Ishikawa (cell line): Measurements from ENCODE around the gene COPS9.

Experiments used
- CEBPB ChIP-seq: IDR thresholded peaks from 2 replicates; pipeline ENCODE4 v1.6.1; 2012
- CREB1 ChIP-seq: IDR thresholded peaks from 2 replicates; pipeline ENCODE4 v1.6.1; 2012; ENCODE audit warnings: low read depth
- EGR1 ChIP-seq: IDR thresholded peaks from 2 replicates; pipeline ENCODE4 v1.6.1; 2012
- EP300 ChIP-seq: IDR thresholded peaks from 2 replicates; pipeline ENCODE4 v1.6.1; 2012; ENCODE audit warnings: borderline replicate concordance
- FOXM1 ChIP-seq: IDR thresholded peaks from 2 replicates; pipeline ENCODE4 v1.6.1; 2012; ENCODE audit warnings: low read depth, borderline replicate concordance
- MAX ChIP-seq: IDR thresholded peaks from 2 replicates; pipeline ENCODE4 v1.6.1; 2012
- NFIC ChIP-seq: IDR thresholded peaks from 2 replicates; pipeline ENCODE4 v1.6.1; 2012
- RAD21 ChIP-seq: IDR thresholded peaks from 2 replicates; pipeline ENCODE4 v1.6.1; 2012; ENCODE audit warnings: low read depth
- REST ChIP-seq: IDR thresholded peaks from 2 replicates; pipeline ENCODE4 v1.6.1; 2012; ENCODE audit warnings: low read depth, mild to moderate bottlenecking
- TAF1 ChIP-seq: IDR thresholded peaks from 2 replicates; pipeline ENCODE4 v1.6.1; 2012; ENCODE audit warnings: low read depth, mild to moderate bottlenecking
- TCF12 ChIP-seq: IDR thresholded peaks from 2 replicates; pipeline ENCODE4 v1.6.1; 2012; ENCODE audit warnings: low read depth
- TEAD4 ChIP-seq: IDR thresholded peaks from 2 replicates; pipeline ENCODE4 v1.6.1; 2012
- USF1 ChIP-seq: IDR thresholded peaks from 2 replicates; pipeline ENCODE4 v1.6.1; 2012
- YY1 ChIP-seq: IDR thresholded peaks from 2 replicates; pipeline ENCODE4 v1.6.1; 2012; ENCODE audit warnings: low read depth
- ZBTB7A ChIP-seq: IDR thresholded peaks from 2 replicates; pipeline ENCODE4 v1.6.1; 2012; ENCODE audit warnings: low read depth

COPS9 gene

GRCh38 chr2:240137596-240138253 lies 1.6 kb upstream of the COPS9 start:
- TF ChIP-seq TEAD4 (no peak), EP300 (no peak), FOXM1 (no peak), YY1 (no peak), CEBPB (no peak), TCF12 (no peak), EGR1 (no peak), ZBTB7A (no peak), TAF1 (no peak), MAX (no peak), USF1 (no peak), CREB1 (no peak), REST (no peak), RAD21 (no peak), NFIC (no peak)

GRCh38 chr2:240136671-240137292 lies 677 bp upstream of the COPS9 start:
- TF ChIP-seq FOXM1 (no peak), ZBTB7A (no peak), RAD21 (no peak), USF1 (no peak), NFIC (no peak)

GRCh38 chr2:240135706-240136012 lies 446 bp downstream of the COPS9 start:
- TF ChIP-seq NFIC (no peak), FOXM1 (no peak), TAF1 (no peak), REST (no peak), USF1 (no peak), CEBPB (no peak), CREB1 (no peak), RAD21 (no peak), TEAD4 (no peak), ZBTB7A (no peak), EGR1 (no peak), MAX (no peak), TCF12 (no peak), YY1 (no peak; the same call in 1 of the 2 replicates)

GRCh38 chr2:240134956-240135520 lies 1.1 kb downstream of the COPS9 start:
- TF ChIP-seq ZBTB7A (no peak), TEAD4 (no peak), EGR1 (no peak)

GRCh38 chr2:240134466-240134865 lies 1.6 kb downstream of the COPS9 start:
- TF ChIP-seq TAF1 (no peak), NFIC (no peak), CREB1 (no peak), CEBPB (no peak), USF1 (no peak), RAD21 (no peak), REST (no peak), MAX (no peak)
